ENCODE results near the gene NELL1. TPM values are rescaled to one million over a fixed set of nuclear protein-coding genes. Genes with fewer than 3 reads are reported as not detected.

NELL1 gene
- total RNA-seq, 1 experiment from 2014 or later, result not detected

- Mint-ChIP-seq H3K4me1 (ENCODE audit: low read depth, unreplicated experiment) (no peaks in the 10 kb centered on the region), H3K36me3 (ENCODE audit: insufficient read depth, unreplicated experiment) (no peaks in the 10 kb centered on the region), H3K9me3 (ENCODE audit: unreplicated experiment) (no peaks in the 10 kb centered on the region), H3K27me3 (ENCODE audit: insufficient read depth, unreplicated experiment) (peaks cover 4% of the 10 kb centered on the region), H3K4me3 (ENCODE audit: unreplicated experiment) (no peak overlapping the region), H3K27ac (ENCODE audit: unreplicated experiment) (no peak overlapping the region)
- DNase-seq, result no peak
- Histone ChIP-seq H3K4me3 (ENCODE audit: low read depth, low read length) (no peak overlapping the region), H3K36me3 (ENCODE audit: control insufficient read depth, insufficient read depth, low read length) (no peaks in the 10 kb centered on the region), H3K9me3 (no peaks in the 10 kb centered on the region), H3K27me3 (replicated peaks; ENCODE audit: control insufficient read depth, insufficient read depth, low read length) (no peaks in the 10 kb centered on the region), H3K4me1 (no peaks in the 10 kb centered on the region)
- no peak for TF ChIP-seq CTCF (IDR thresholded peaks at IDR 0.05; ENCODE audit: insufficient read depth in 1 of 2, low read depth in 1 of 2, low read length in 1 of 2, severe bottlenecking in 1 of 2, unreplicated experiment in 1 of 2)
- intact Hi-C loops (cut with micrococcal nuclease; ENCODE audit: unreplicated experiment), result no loop called here
- ChIA-PET POLR2A (no interaction called here), CTCF (no interaction called here)
- no TSS peak for BruUV-seq (replicated peaks)
Observed at GRCh38 chr11:21541187-21541751, 871.9 kb downstream of the NELL1 start.

GRCh38 chr11:21543901-21544300, 874.5 kb downstream of the NELL1 start:
- Mint-ChIP-seq H3K27ac (ENCODE audit: unreplicated experiment) (no peak overlapping the region), H3K9me3 (ENCODE audit: unreplicated experiment) (no peaks in the 10 kb centered on the region), H3K4me1 (ENCODE audit: low read depth, unreplicated experiment) (no peaks in the 10 kb centered on the region), H3K36me3 (ENCODE audit: insufficient read depth, unreplicated experiment) (no peaks in the 10 kb centered on the region), H3K27me3 (ENCODE audit: insufficient read depth, unreplicated experiment) (peaks cover 2% of the 10 kb centered on the region), H3K4me3 (ENCODE audit: unreplicated experiment) (no peak overlapping the region)
- Histone ChIP-seq H3K27me3 (replicated peaks; ENCODE audit: control insufficient read depth, insufficient read depth, low read length) (no peaks in the 10 kb centered on the region), H3K4me1 (no peaks in the 10 kb centered on the region), H3K4me3 (ENCODE audit: low read depth, low read length) (no peak overlapping the region), H3K9me3 (no peaks in the 10 kb centered on the region), H3K36me3 (ENCODE audit: control insufficient read depth, insufficient read depth, low read length) (no peaks in the 10 kb centered on the region)
- no TSS peak for BruUV-seq (replicated peaks)
- ChIA-PET POLR2A (no interaction called here), CTCF (no interaction called here)
- intact Hi-C loops (cut with micrococcal nuclease; ENCODE audit: unreplicated experiment), result no loop called here
- no peak for TF ChIP-seq CTCF (IDR thresholded peaks at IDR 0.05; ENCODE audit: insufficient read depth in 1 of 2, low read depth in 1 of 2, low read length in 1 of 2, severe bottlenecking in 1 of 2, unreplicated experiment in 1 of 2)
- DNase-seq, result no peak

- no peaks in the 10 kb centered on the region for H3K4me1 ChIP-seq
- no peak overlapping the region for H3K27ac Mint-ChIP-seq (ENCODE audit: unreplicated experiment)
- no TSS peak for BruUV-seq (replicated peaks)
- H3K4me1 Mint-ChIP-seq (ENCODE audit: low read depth, unreplicated experiment), result no peaks in the 10 kb centered on the region
- no peak overlapping the region for H3K4me3 ChIP-seq (ENCODE audit: low read depth, low read length)
- no peaks in the 10 kb centered on the region for H3K36me3 ChIP-seq (ENCODE audit: control insufficient read depth, insufficient read depth, low read length)
- no peak overlapping the region for H3K4me3 Mint-ChIP-seq (ENCODE audit: unreplicated experiment)
- CTCF ChIA-PET, result no interaction called here
- H3K27me3 Mint-ChIP-seq (ENCODE audit: insufficient read depth, unreplicated experiment), result peaks cover 2% of the 10 kb centered on the region
- intact Hi-C loops (cut with micrococcal nuclease; ENCODE audit: unreplicated experiment), result no loop called here
- POLR2A ChIA-PET, result no interaction called here
- H3K9me3 ChIP-seq, result no peaks in the 10 kb centered on the region
- H3K36me3 Mint-ChIP-seq (ENCODE audit: insufficient read depth, unreplicated experiment), result no peaks in the 10 kb centered on the region
- no peak for DNase-seq
- no peaks in the 10 kb centered on the region for H3K9me3 Mint-ChIP-seq (ENCODE audit: unreplicated experiment)
- no peak for TF ChIP-seq CTCF (IDR thresholded peaks at IDR 0.05; ENCODE audit: insufficient read depth in 1 of 2, low read depth in 1 of 2, low read length in 1 of 2, severe bottlenecking in 1 of 2, unreplicated experiment in 1 of 2)
- no peaks in the 10 kb centered on the region for H3K27me3 ChIP-seq (replicated peaks; ENCODE audit: control insufficient read depth, insufficient read depth, low read length)
Observed at GRCh38 chr11:21545699-21546098, 876.3 kb downstream of the NELL1 start.

All from Caco-2 (cell line).